ENCODE results near the gene ZNF862. TPM values are rescaled to one million over a fixed set of nuclear protein-coding genes. Genes with fewer than 3 reads are reported as not detected.

The ZNF862 gene
- total and polyA plus RNA-seq, 2 donors (not counting 3 experiments of a cell fraction or from before 2014, with no cell fraction given), result 10.8 to 14.7 TPM

GRCh38 chr7:149868623-149869290 is 30.6 kb downstream of the ZNF862 start:
- intact Hi-C loops (cut with micrococcal nuclease) (no loop called here), dilution Hi-C loops (cut with MboI; ENCODE audit: extremely low pct_ligation_motif_present, low sequenced_read_pairs) (no loop called here)
- DNase-seq (ENCODE audit: low read depth, low spot score) (no peak), FAIRE-seq (no peak)
- no peaks in the 10 kb centered on the region for H3K79me2 ChIP-seq (ENCODE audit: control insufficient read depth, insufficient read depth, low read length)
- H3K9me1 ChIP-seq (replicated peaks; ENCODE audit: control insufficient read depth, extremely low read depth, insufficient read depth, low read length), result no peaks in the 10 kb centered on the region
- ChIA-PET CTCF (no interaction called here), POLR2A (no interaction called here)
- H3K9ac ChIP-seq (replicated peaks; ENCODE audit: extremely low read depth, insufficient read depth, low read length), result no peak overlapping the region
- H3K4me1 ChIP-seq (ENCODE audit: control insufficient read depth, extremely low read depth, insufficient read depth, low read length), result peaks cover 11% of the 10 kb centered on the region
- TF ChIP-seq MAX (IDR thresholded peaks at IDR 0.05; ENCODE audit: insufficient read depth, insufficient read length) (no peak), JUN (IDR thresholded peaks at IDR 0.05; ENCODE audit: borderline replicate concordance, insufficient read depth, insufficient read length, low read depth) (no peak), FOS (IDR thresholded peaks at IDR 0.05; ENCODE audit: borderline replicate concordance, insufficient read depth, low read length) (no peak), MYC (IDR thresholded peaks at IDR 0.05; ENCODE audit: low read depth, low read length) (no peak), POLR2A (IDR thresholded peaks at IDR 0.05; ENCODE audit: low read depth, low read length) (no peak), POLR2AphosphoS5 (IDR thresholded peaks at IDR 0.05; ENCODE audit: insufficient read depth, low read depth, low read length) (no peak), EZH2 (IDR thresholded peaks at IDR 0.05; ENCODE audit: borderline replicate concordance, low read depth, low read length, severe bottlenecking) (no peak), GATA2 (IDR thresholded peaks at IDR 0.05; ENCODE audit: insufficient read depth, insufficient read length, low read depth, low read length) (no peak)
- TF ChIP-seq, protein P1, sequence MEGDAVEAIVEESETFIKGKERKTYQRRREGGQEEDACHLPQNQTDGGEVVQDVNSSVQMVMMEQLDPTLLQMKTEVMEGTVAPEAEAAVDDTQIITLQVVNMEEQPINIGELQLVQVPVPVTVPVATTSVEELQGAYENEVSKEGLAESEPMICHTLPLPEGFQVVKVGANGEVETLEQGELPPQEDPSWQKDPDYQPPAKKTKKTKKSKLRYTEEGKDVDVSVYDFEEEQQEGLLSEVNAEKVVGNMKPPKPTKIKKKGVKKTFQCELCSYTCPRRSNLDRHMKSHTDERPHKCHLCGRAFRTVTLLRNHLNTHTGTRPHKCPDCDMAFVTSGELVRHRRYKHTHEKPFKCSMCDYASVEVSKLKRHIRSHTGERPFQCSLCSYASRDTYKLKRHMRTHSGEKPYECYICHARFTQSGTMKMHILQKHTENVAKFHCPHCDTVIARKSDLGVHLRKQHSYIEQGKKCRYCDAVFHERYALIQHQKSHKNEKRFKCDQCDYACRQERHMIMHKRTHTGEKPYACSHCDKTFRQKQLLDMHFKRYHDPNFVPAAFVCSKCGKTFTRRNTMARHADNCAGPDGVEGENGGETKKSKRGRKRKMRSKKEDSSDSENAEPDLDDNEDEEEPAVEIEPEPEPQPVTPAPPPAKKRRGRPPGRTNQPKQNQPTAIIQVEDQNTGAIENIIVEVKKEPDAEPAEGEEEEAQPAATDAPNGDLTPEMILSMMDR (IDR thresholded peaks at IDR 0.05; ENCODE audit: extremely low read depth in 1 of 2, insufficient read depth in 1 of 2, low read depth in 1 of 2, low read length in 2 of 2), result no peak
- H3K36me3 ChIP-seq (ENCODE audit: control insufficient read depth in 2 of 2, extremely low read depth in 1 of 2, insufficient read depth in 2 of 2, low read length in 2 of 2), result peaks cover 0 to 2% of the 10 kb centered on the region in 2 experiments
- no peak overlapping the region for H2AFZ ChIP-seq (ENCODE audit: low read depth, low read length)
- no peaks in the 10 kb centered on the region for H4K20me1 ChIP-seq (replicated peaks; ENCODE audit: control insufficient read depth, extremely low read depth, insufficient read depth, low read length)
- no peaks in the 10 kb centered on the region for H3K27me3 ChIP-seq (ENCODE audit: control insufficient read depth in 2 of 2, insufficient read depth in 2 of 2, low read length in 2 of 2)
- no peak overlapping the region for H3K4me3 ChIP-seq (replicated peaks in 1 of 3; ENCODE audit: insufficient read depth in 1 of 3, low read depth in 1 of 3, low read length in 3 of 3)
- no peaks in the 10 kb centered on the region for H3K9me3 ChIP-seq (replicated peaks; ENCODE audit: control insufficient read depth, insufficient read depth, low read length)
- no peak overlapping the region for H3K4me2 ChIP-seq (ENCODE audit: insufficient read depth, low read length)
- H3K27ac ChIP-seq (ENCODE audit: insufficient read depth, low read depth, low read length), result no peak overlapping the region
- BruUV-seq (replicated peaks), result no TSS peak

All from endothelial cell of umbilical vein (primary cell).